Head of caudate nucleus (tissue), 42 donors: ENCODE results near the gene PGM2L1.

Experiments
- DNase-seq, 42 donors: peaks; one replicate each; pipeline versions ENCODE4 v3.0.0 to v3.0.0-alpha.2; 2020 to 2021; ENCODE audit warnings: mixed read lengths in 7 of 42
- intact Hi-C: fragments of 100-400 bp; cut with DNase I; formaldehyde crosslinking; loops from one replicate; pipeline ENCODE4 v1.15.0; 2022

Gene PGM2L1

GRCh38 chr11:74316772-74317505 is 81.3 kb downstream of the PGM2L1 start:
- DNase-seq: no peak
- intact Hi-C loops: no loop called here

GRCh38 chr11:74312326-74312725 is 85.9 kb downstream of the PGM2L1 start:
- intact Hi-C loops: no loop called here

GRCh38 chr11:74311352-74311926 is 86.8 kb downstream of the PGM2L1 start, which contains the start of gene P4HA3:
P4HA3 (minus strand) TSS chr11:74311640; CDS start chr11:74311611, 29 bp downstream.
- intact Hi-C loops: no loop called here
- peak in 33 of 42 donors; percentile 10 to 66 (median 36) for DNase-seq

More at GRCh38 chr11:74312326-74312725, 85.9 kb downstream of the PGM2L1 start:
- no peak for DNase-seq

- intact Hi-C loops: no loop called here
Observed at GRCh38 chr11:74310857-74311256, 87.4 kb downstream of the PGM2L1 start.

GRCh38 chr11:74307434-74307833 is 90.8 kb downstream of the PGM2L1 start:
- intact Hi-C loops: no loop called here

More at GRCh38 chr11:74310857-74311256, 87.4 kb downstream of the PGM2L1 start:
- DNase-seq: no peak

GRCh38 chr11:74306435-74307175 is 91.6 kb downstream of the PGM2L1 start:
- DNase-seq: no peak
- intact Hi-C loops: no loop called here

More at GRCh38 chr11:74307434-74307833, 90.8 kb downstream of the PGM2L1 start:
- peak in 1 of 42 donors; percentile 13 for DNase-seq

GRCh38 chr11:74299015-74299414 is 99.2 kb downstream of the PGM2L1 start:
- no peak for DNase-seq
- intact Hi-C loops: no loop called here

GRCh38 chr11:74297484-74297883 is 100.7 kb downstream of the PGM2L1 start:
- DNase-seq: no peak
- intact Hi-C loops: no loop called here

- no peak for DNase-seq
- intact Hi-C loops: no loop called here
Observed at GRCh38 chr11:74288911-74289310, 109.3 kb downstream of the PGM2L1 start.

GRCh38 chr11:74288161-74288560 is 110.1 kb downstream of the PGM2L1 start:
- DNase-seq: no peak
- intact Hi-C loops: no loop called here

GRCh38 chr11:74284466-74284865 is 113.8 kb downstream of the PGM2L1 start:
- intact Hi-C loops: no loop called here
- DNase-seq: no peak

GRCh38 chr11:74283580-74284180 is 114.6 kb downstream of the PGM2L1 start:
- no peak for DNase-seq
- intact Hi-C loops: no loop called here

- intact Hi-C loops: no loop called here
- DNase-seq: no peak
Observed at GRCh38 chr11:74282914-74283371, 115.3 kb downstream of the PGM2L1 start.

- DNase-seq: no peak
- intact Hi-C loops: no loop called here
Observed at GRCh38 chr11:74282421-74282820, 115.8 kb downstream of the PGM2L1 start.

- no peak for DNase-seq
- intact Hi-C loops: no loop called here
Observed at GRCh38 chr11:74280494-74280893, 117.7 kb downstream of the PGM2L1 start.
